GM11168 (cell line): ENCODE measurements around the gene S100P.

ENCODE experiments used
- in situ Hi-C: fragments of 300-500 bp; cut with MboI; formaldehyde crosslinking; loops from one replicate; pipeline ENCODE4 v1.12.0; 2022; ENCODE audit warnings: low sequenced_read_pairs; ENCODE audit not compliant: unreplicated experiment

The S100P gene

GRCh38 chr4:6695660-6696610 lies 2.3 kb downstream of the S100P start:
- in situ Hi-C loops = no loop called here

- in situ Hi-C loops = no loop called here
Measured at GRCh38 chr4:6696611-6697010, 2.9 kb downstream of the S100P start.

GRCh38 chr4:6697131-6697530 lies 3.5 kb downstream of the S100P start:
- in situ Hi-C loops = no loop called here

- in situ Hi-C loops = no loop called here
Measured at GRCh38 chr4:6699388-6699787, 5.7 kb downstream of the S100P start.

- in situ Hi-C loops = no loop called here
Measured at GRCh38 chr4:6699903-6700302, 6.2 kb downstream of the S100P start.

DNA sequence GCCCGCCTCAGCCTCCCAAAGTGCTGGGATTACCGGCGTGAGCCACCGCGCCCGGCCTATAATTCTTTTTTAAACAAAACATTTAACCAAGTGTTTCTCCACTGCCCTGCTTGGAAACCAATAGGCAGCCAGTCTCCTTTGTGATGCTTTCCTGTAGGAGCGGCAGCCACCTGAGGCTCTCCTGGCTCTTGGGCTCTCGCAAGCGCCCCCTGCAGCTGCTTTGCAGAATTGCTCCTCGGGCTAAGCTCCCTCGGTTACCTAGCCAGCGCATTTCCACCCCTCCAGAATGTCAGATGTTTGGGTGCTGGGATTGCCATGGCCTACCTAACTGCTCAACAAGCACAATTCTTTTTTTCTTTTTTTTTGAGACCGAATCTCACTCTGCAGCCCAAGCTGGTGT lies 7.7 kb downstream of the S100P start:
- in situ Hi-C loops = no loop called here

- in situ Hi-C loops = no loop called here
Measured at GRCh38 chr4:6702761-6703160, 9.1 kb downstream of the S100P start.

GRCh38 chr4:6703786-6704185 lies 10.1 kb downstream of the S100P start:
- in situ Hi-C loops = no loop called here

DNA sequence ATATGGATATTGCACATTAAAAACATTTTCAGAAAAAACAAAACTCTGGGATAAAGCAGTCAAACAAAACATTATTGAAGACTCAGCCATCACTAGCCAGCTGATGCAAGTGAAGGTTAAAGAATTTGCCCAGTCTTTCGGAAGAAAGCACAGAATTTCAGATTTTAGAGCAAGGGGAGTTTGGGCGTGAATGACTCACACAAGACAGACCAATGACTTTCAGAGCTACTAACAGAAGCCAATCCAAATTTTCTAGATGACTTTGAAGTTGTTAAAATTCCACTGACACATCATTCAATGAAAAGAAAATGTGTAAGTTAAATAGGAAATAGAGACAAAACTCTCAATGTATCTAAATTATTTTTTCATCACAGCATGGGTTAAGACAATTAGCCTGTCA lies 12.0 kb downstream of the S100P start:
- in situ Hi-C loops = no loop called here

DNA sequence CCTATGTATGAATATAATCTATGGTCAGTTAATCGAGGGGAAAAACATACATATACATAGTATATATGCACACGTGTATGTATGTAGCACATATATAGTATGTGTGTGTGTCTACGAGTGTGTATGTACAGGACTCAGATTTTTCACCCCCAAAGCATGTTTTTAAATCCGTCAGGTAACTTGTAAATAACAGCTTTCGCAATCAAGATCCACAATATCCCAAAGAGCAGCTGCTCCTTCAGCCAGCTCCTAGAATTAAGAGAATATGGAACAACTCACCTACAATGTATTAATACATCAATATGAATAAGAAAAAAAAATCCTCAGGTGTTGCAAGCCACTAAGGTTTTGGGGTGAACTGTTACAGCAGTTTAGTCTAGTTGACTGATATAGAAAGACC lies 12.5 kb downstream of the S100P start:
- in situ Hi-C loops = no loop called here

GRCh38 chr4:6709230-6710114 lies 15.8 kb downstream of the S100P start, which contains the start of gene MRFAP1L1:
Gene MRFAP1L1, minus strand, starts transcription at chr4:6709865. Its CDS starts 236 bp downstream, at chr4:6709629.
- in situ Hi-C loops = loop anchor here (10.0 kb wide), 1 partner anchor 335 kb away; the partner anchor contains the start of gene TADA2B

DNA sequence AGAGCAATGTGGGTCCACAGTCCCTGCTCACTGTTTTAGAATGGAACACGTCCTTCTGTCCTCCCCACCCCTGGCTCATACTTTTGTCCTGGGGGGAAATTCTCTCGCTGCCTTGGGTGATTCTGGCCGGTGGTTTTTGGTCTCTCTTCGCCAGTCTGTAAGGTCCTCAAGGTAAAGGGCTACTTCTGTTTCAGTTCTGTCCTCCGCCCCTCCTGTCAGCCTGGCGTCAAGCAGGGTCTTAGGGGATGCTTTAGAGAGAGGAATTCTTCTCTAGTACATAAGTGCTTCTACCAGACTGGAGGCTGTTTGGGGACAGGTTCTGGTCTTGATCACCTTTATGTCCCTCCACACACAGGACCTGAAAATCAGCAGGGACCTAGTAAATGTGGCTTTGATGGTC lies 16.6 kb downstream of the S100P start:
- in situ Hi-C loops = loop anchor here (10.0 kb wide), 1 partner anchor 335 kb away; the partner anchor contains the start of gene TADA2B

- in situ Hi-C loops = loop anchor here (10.0 kb wide), 1 partner anchor 334 kb away; the partner anchor contains the start of gene TADA2B
Measured at GRCh38 chr4:6710996-6711395, 17.3 kb downstream of the S100P start.

DNA sequence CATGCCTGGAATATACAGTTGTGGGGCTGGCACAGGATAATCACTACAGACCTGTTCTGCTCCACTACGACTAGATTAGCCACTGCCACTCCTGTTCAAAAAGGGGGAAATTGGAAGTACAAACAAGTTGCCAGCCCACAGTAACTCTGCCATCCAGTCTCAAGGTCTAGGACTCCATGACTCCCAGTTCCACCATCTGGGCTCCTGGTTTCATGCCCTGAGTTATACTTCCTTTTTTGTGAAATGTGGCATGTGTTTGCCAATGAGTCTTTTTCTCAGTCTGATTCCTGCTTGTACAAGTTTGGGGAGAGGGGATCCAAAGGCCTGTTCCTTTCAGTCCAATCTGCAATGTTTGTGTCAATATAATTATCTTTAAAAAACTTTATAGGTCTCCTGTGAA lies 21.3 kb downstream of the S100P start:
- in situ Hi-C loops = loop anchor here (10.0 kb wide), 1 partner anchor 330 kb away; the partner anchor contains the start of gene TADA2B

DNA sequence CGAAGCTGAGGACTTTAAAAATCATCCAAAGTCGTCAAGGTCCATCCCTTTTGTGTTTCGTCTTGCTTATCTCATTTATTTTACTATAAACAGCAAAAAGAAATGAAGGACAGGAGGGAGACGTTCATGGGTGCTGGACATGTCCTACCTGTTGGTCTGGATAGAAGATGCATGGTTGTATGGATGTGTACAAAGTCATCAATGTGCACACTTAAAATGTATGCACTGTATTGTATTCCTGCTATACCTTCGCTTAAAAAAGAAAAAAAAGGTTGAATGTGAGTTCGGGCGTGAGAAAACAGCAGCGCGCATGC lies 22.0 kb downstream of the S100P start:
- in situ Hi-C loops = loop anchor here (10.0 kb wide), 1 partner anchor 329 kb away; the partner anchor contains the start of gene TADA2B

GRCh38 chr4:6716018-6716911 lies 22.6 kb downstream of the S100P start, which contains the start of gene BLOC1S4:
Gene BLOC1S4, plus strand, starts transcription at chr4:6716174. Its CDS starts 36 bp downstream, at chr4:6716210.
- in situ Hi-C loops = loop anchor here (10.0 kb wide), 1 partner anchor 329 kb away; the partner anchor contains the start of gene TADA2B

- in situ Hi-C loops = loop anchor here (10.0 kb wide), 1 partner anchor 328 kb away; the partner anchor contains the start of gene TADA2B
Measured at GRCh38 chr4:6716958-6717655, 23.4 kb downstream of the S100P start.

DNA sequence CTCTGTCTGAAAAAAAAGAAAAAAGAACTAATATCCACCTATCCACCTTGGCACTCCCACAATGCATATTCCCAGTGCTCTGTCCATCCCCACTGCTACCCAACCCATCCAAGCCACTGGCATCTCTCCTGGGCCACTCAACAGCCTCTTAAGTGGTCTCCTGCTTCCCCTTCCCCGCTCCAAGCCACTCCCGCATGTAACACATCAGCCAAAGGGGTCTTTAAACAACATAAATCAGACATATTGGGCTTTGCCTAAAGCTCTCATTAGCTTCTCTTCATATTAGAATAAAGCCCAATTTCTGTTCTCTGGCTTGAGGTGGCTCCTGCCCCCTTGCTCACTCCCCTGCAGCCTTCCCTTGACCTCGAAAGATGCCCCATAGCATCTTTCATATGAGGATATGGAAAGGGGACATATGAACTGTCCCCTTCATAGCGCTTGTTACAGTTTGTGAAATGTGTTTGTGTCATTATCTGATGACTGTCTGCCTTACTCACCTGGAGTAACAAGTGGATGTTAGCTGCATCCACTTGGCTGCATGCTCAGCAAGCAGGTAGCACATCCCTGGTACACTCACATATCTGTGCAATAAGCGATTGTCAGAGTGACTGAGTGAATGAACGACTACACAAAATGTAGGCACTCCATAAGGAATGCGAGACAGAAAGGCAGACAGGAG lies 25.4 kb downstream of the S100P start:
- in situ Hi-C loops = loop anchor here (10.0 kb wide), 1 partner anchor 326 kb away; the partner anchor contains the start of gene TADA2B
